ENCODE measurements around the gene TTC16.

GRCh38 chr9:127714951-127715469 is 869 bp upstream of the TTC16 start:
- TF ChIP-seq, protein P1, sequence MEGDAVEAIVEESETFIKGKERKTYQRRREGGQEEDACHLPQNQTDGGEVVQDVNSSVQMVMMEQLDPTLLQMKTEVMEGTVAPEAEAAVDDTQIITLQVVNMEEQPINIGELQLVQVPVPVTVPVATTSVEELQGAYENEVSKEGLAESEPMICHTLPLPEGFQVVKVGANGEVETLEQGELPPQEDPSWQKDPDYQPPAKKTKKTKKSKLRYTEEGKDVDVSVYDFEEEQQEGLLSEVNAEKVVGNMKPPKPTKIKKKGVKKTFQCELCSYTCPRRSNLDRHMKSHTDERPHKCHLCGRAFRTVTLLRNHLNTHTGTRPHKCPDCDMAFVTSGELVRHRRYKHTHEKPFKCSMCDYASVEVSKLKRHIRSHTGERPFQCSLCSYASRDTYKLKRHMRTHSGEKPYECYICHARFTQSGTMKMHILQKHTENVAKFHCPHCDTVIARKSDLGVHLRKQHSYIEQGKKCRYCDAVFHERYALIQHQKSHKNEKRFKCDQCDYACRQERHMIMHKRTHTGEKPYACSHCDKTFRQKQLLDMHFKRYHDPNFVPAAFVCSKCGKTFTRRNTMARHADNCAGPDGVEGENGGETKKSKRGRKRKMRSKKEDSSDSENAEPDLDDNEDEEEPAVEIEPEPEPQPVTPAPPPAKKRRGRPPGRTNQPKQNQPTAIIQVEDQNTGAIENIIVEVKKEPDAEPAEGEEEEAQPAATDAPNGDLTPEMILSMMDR (IDR thresholded peaks at IDR 0.05): no peak
- TF ChIP-seq EZH2 (IDR thresholded peaks at IDR 0.05): no peak
